Mucosa of descending colon (tissue), 3 donors: Measurements from ENCODE around the gene BSPRY. TPM values are rescaled to one million over a fixed set of nuclear protein-coding genes. Genes with fewer than 3 reads are reported as not detected.
A peak's percentile ranks its signal among the peaks of the same experiment; 100 is the strongest.

ENCODE experiments used
- ATAC-seq: fragments of 200-7000 bp; cut with Tn5 transposase; one replicate; pipeline ENCODE4 v1.9.1; 2020; ENCODE audit warnings: mild to moderate bottlenecking, moderate library complexity
- DNase-seq, 3 donors: peaks; one replicate each; pipeline ENCODE4 v3.0.0-alpha.2; 2020
- H3K36me3 ChIP-seq: fragments of 200-600 bp; one replicate; pipeline ENCODE4 v1.8.0; 2021; ENCODE audit warnings: low read depth, mild to moderate bottlenecking
- H3K4me1 ChIP-seq: fragments of 200-600 bp; one replicate; pipeline ENCODE4 v1.8.0; 2021; ENCODE audit warnings: low read depth, mild to moderate bottlenecking
- H3K4me3 ChIP-seq: fragments of 200-600 bp; one replicate; pipeline ENCODE4 v1.8.0; 2021; ENCODE audit warnings: mild to moderate bottlenecking
- H3K9me3 ChIP-seq: fragments of 200-600 bp; one replicate; pipeline ENCODE4 v1.8.0; 2021; ENCODE audit warnings: mild to moderate bottlenecking
- CTCF ChIP-seq: fragments of 200-600 bp; IDR thresholded peaks from one replicate; pipeline ENCODE4 v1.8.0; 2022; ENCODE audit warnings: antibody characterized with exemption, mild to moderate bottlenecking
- intact Hi-C, 2 donors: fragments of 100-400 bp; cut with DNase I in 1 of 2; cut with micrococcal nuclease in 1 of 2; formaldehyde crosslinking; loops; one replicate each; pipeline versions ENCODE4 v1.11.0 to v1.11.1; 2022; cut with DNase I, micrococcal nuclease
- total RNA-seq, 3 donors: library from RNA; stranded (reverse); fragmentation: NEBNext Ultra II Directional in 2 of 3; extraction: Animal tissue kit (Norgen Biotek cat#: 25700) in 2 of 3; gene quantifications; one replicate each; pipeline versions ENCODE4 v1.2.1 to v1.2.4, GENCODE V29; 2021 to 2023
- donor health status: DM: no; HTN: no; CAD: no; lungs with moderate emphysema.
- donor health status: DM: no; HTN: no; CAD: no.
- donor health status: DM: no; HTN: yes; CAD: no.

BSPRY gene
- total RNA-seq, 3 donors from 2014 or later = 7.4 to 45.0 (median 26.7) TPM

- Histone ChIP-seq H3K9me3 (no peaks in the 10 kb centered on the region), H3K36me3 (no peaks in the 10 kb centered on the region), H3K4me1 (peaks cover 12% of the 10 kb centered on the region), H3K4me3 (no peak overlapping the region)
- intact Hi-C loops = no loop called here
- DNase-seq = peak in 1 of 3 donors; percentile 20
- no peak for TF ChIP-seq CTCF
- peak; percentile 29 for ATAC-seq
These were observed 7.5 kb upstream of the BSPRY start for GRCh38 chr9:113341712-113342410.

DNA sequence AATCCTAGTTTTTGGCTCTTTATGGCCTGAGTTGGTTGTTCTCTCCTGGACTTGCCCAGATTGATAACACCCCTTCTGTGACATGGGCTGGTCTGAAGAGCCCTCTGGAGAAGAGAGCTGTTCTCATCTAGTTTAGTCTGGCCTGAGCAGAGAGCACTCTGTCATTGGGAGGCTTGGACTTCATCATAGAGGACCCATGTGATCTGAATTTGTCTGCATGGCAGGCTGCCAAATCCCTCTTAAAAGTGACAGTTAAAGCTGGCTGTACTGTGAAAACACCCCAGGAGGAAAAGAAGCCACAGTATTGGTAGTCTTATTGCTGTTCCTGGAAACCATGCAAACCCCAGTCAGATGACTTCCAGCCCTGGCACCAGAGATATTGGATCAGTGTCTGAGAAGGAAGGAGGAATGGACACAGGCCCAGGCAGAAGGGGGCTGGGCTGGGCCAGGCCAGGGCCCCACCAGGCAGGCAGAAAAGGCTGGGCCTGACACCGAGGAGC is 5.6 kb upstream of the BSPRY start:
- H3K36me3 ChIP-seq = no peaks in the 10 kb centered on the region
- peaks cover 22% of the 10 kb centered on the region for H3K4me1 ChIP-seq
- no peak for TF ChIP-seq CTCF
- H3K9me3 ChIP-seq = no peaks in the 10 kb centered on the region
- H3K4me3 ChIP-seq = no peak overlapping the region
- ATAC-seq (peak; percentile 61), DNase-seq (peak; percentile 57 to 90 (median 66))
- intact Hi-C loops = no loop called here

- DNase-seq (peak in 1 of 3 donors; percentile 32), ATAC-seq (peak; percentile 20)
- TF ChIP-seq CTCF = no peak
- intact Hi-C loops = no loop called here
- H3K36me3 ChIP-seq = no peaks in the 10 kb centered on the region
- H3K4me1 ChIP-seq = peaks cover 20% of the 10 kb centered on the region
- no peak overlapping the region for H3K4me3 ChIP-seq
- H3K9me3 ChIP-seq = no peaks in the 10 kb centered on the region
These were observed 4.2 kb upstream of the BSPRY start for GRCh38 chr9:113345190-113345589.

DNA sequence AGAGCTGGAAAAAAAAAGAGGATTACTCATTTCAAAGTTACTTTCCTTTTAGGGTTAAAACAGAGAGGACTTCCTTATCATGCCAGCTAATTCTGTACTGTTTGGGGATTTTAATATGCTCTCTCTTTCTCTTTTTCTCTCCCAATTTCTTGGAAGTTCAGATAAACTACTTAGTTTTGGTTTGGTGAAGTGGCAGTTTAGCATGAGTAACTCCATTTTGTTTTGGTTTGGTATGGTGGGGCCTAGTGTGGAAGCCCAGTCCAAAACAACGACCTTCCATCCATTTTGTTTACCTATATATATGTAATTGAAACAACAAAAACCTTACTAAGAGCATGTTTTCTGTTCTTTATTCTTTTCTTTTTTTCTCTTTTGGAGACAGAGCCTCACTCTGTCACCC is 3.7 kb upstream of the BSPRY start:
- DNase-seq = no peak
- H3K4me1 ChIP-seq = peaks cover 21% of the 10 kb centered on the region
- ATAC-seq = no peak
- no peak for TF ChIP-seq CTCF
- no peaks in the 10 kb centered on the region for H3K36me3 ChIP-seq
- intact Hi-C loops = no loop called here
- H3K9me3 ChIP-seq = no peaks in the 10 kb centered on the region
- H3K4me3 ChIP-seq = no peak overlapping the region

GRCh38 chr9:113348437-113348836 is 904 bp upstream of the BSPRY start:
- TF ChIP-seq CTCF = no peak
- intact Hi-C loops = no loop called here
- H3K4me1 ChIP-seq = peaks cover 21% of the 10 kb centered on the region

More at GRCh38 chr9:113348437-113348836, 904 bp upstream of the BSPRY start:
- no peak for DNase-seq
- no peak overlapping the region for H3K4me3 ChIP-seq
- H3K9me3 ChIP-seq = no peaks in the 10 kb centered on the region
- no peaks in the 10 kb centered on the region for H3K36me3 ChIP-seq
- no peak for ATAC-seq
